Measurements from ENCODE around the gene TIAM1.

GRCh38 chr21:31161157-31161556 is 182.9 kb downstream of the TIAM1 start:
- TF ChIP-seq, protein P1, sequence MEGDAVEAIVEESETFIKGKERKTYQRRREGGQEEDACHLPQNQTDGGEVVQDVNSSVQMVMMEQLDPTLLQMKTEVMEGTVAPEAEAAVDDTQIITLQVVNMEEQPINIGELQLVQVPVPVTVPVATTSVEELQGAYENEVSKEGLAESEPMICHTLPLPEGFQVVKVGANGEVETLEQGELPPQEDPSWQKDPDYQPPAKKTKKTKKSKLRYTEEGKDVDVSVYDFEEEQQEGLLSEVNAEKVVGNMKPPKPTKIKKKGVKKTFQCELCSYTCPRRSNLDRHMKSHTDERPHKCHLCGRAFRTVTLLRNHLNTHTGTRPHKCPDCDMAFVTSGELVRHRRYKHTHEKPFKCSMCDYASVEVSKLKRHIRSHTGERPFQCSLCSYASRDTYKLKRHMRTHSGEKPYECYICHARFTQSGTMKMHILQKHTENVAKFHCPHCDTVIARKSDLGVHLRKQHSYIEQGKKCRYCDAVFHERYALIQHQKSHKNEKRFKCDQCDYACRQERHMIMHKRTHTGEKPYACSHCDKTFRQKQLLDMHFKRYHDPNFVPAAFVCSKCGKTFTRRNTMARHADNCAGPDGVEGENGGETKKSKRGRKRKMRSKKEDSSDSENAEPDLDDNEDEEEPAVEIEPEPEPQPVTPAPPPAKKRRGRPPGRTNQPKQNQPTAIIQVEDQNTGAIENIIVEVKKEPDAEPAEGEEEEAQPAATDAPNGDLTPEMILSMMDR (IDR thresholded peaks at IDR 0.05; ENCODE audit: low read depth, low read length): no peak
- TF ChIP-seq MYC (IDR thresholded peaks at IDR 0.05; ENCODE audit: low read depth, low read length): no peak
